ENCODE data around the gene ZNF408. TPM values are rescaled to one million over a fixed set of nuclear protein-coding genes. Genes with fewer than 3 reads are reported as not detected.
"Not testable (repeated sequence)": the region's sequence is repeated elsewhere in the genome, so short reads cannot be mapped to it uniquely, and the experiment has no call there.

Gene ZNF408
- polyA plus RNA-seq, 3 donors: 7.9 to 8.4 (median 8.3) TPM

- DNase-seq (ENCODE audit: low read depth in 3 of 3, low spot score in 2 of 3): no peak
Observed at GRCh38 chr11:46695345-46696211, 5.3 kb upstream of the ZNF408 start.

GRCh38 chr11:46696212-46696558 is 4.6 kb upstream of the ZNF408 start:
- no peak for DNase-seq (ENCODE audit: low read depth in 3 of 3, low spot score in 2 of 3)

GRCh38 chr11:46697303-46697702 is 3.5 kb upstream of the ZNF408 start:
- no peak for DNase-seq (ENCODE audit: low read depth in 3 of 3, low spot score in 2 of 3)

- DNase-seq (ENCODE audit: low read depth in 3 of 3, low spot score in 2 of 3): no peak
Observed at GRCh38 chr11:46697723-46698122, 3.1 kb upstream of the ZNF408 start.

GRCh38 chr11:46698597-46698996 is 2.2 kb upstream of the ZNF408 start:
- no peak for DNase-seq (ENCODE audit: low read depth in 3 of 3, low spot score in 2 of 3)

GRCh38 chr11:46701078-46701654 is 335 bp downstream of the ZNF408 start:
- peak in 1 of 3 donors; percentile 10 for DNase-seq (ENCODE audit: low read depth in 3 of 3, low spot score in 2 of 3)

GRCh38 chr11:46705070-46705688 is 4.3 kb downstream of the ZNF408 start:
- DNase-seq (ENCODE audit: low read depth in 3 of 3, low spot score in 2 of 3): no peak

- no peak for DNase-seq (ENCODE audit: low read depth in 3 of 3, low spot score in 2 of 3)
Observed at GRCh38 chr11:46706886-46707285, 6.1 kb downstream of the ZNF408 start.

- DNase-seq (ENCODE audit: low read depth in 3 of 3, low spot score in 2 of 3): not testable (repeated sequence)
Observed at GRCh38 chr11:46709351-46709750, 8.5 kb downstream of the ZNF408 start.

GRCh38 chr11:46710821-46711269 is 10.0 kb downstream of the ZNF408 start:
- no peak for DNase-seq (ENCODE audit: low read depth in 3 of 3, low spot score in 2 of 3)

GRCh38 chr11:46711303-46711702 is 10.5 kb downstream of the ZNF408 start:
- DNase-seq (ENCODE audit: low read depth in 3 of 3, low spot score in 2 of 3): no peak

GRCh38 chr11:46712874-46713576 is 12.2 kb downstream of the ZNF408 start:
- DNase-seq (ENCODE audit: low read depth in 3 of 3, low spot score in 2 of 3): no peak

- not testable (repeated sequence) for DNase-seq (ENCODE audit: low read depth in 3 of 3, low spot score in 2 of 3)
Observed at GRCh38 chr11:46717825-46718154, 17.0 kb downstream of the ZNF408 start.

- DNase-seq (ENCODE audit: low read depth in 3 of 3, low spot score in 2 of 3): no peak
Observed at GRCh38 chr11:46718155-46719019, 17.6 kb downstream of the ZNF408 start.

- no peak for DNase-seq (ENCODE audit: low read depth in 3 of 3, low spot score in 2 of 3)
Observed at GRCh38 chr11:46719048-46719542, 18.3 kb downstream of the ZNF408 start, which contains the start of gene F2. TSS of gene F2 (plus strand) at chr11:46719213. CDS start at chr11:46719236, 23 bp downstream.

- DNase-seq (ENCODE audit: low read depth in 3 of 3, low spot score in 2 of 3): no peak
Observed at GRCh38 chr11:46719543-46720218, 18.9 kb downstream of the ZNF408 start.

- no peak for DNase-seq (ENCODE audit: low read depth in 3 of 3, low spot score in 2 of 3)
Observed at GRCh38 chr11:46721286-46721685, 20.5 kb downstream of the ZNF408 start.

GRCh38 chr11:46722566-46723358 is 21.9 kb downstream of the ZNF408 start:
- DNase-seq (ENCODE audit: low read depth in 3 of 3, low spot score in 2 of 3): no peak

- DNase-seq (ENCODE audit: low read depth in 3 of 3, low spot score in 2 of 3): no peak
Observed at GRCh38 chr11:46723359-46723680, 22.5 kb downstream of the ZNF408 start.
